PFSK-1 (cell line): ENCODE data around the gene FBH1.

ENCODE experiments used
- FOXP2 ChIP-seq: optimal IDR thresholded peaks from 2 replicates; pipeline ENCODE3; 2011; ENCODE audit warnings: borderline replicate concordance, control low read depth, inconsistent platforms; ENCODE audit not compliant: insufficient read depth; ENCODE audit errors: extremely low read length, extremely low read depth
- POLR2AphosphoS5 ChIP-seq: IDR thresholded peaks from 2 replicates; pipeline ENCODE4 v1.6.1; 2012; ENCODE audit warnings: low read depth, mild to moderate bottlenecking, control low read depth, low read length, moderate library complexity
- SIN3A ChIP-seq: IDR thresholded peaks from 2 replicates; pipeline ENCODE4 v1.6.1; 2012; ENCODE audit warnings: mild to moderate bottlenecking, low read length, moderate library complexity, borderline replicate concordance; ENCODE audit not compliant: insufficient read depth
- TAF1 ChIP-seq: IDR thresholded peaks from 2 replicates; pipeline ENCODE4 v1.6.1; 2012; ENCODE audit warnings: low read length, control low read depth, borderline replicate concordance; ENCODE audit not compliant: insufficient read depth
- TF ChIP-seq, protein P1 (sequence below), 2 experiments: IDR thresholded peaks; 2 replicates each; pipeline versions ENCODE4 v1.6.1 to v1.8.0; 2011 to 2012; ENCODE audit warnings: low read depth in 2 of 2, low read length in 2 of 2, control low read depth in 1 of 2, inconsistent platforms in 1 of 2, mild to moderate bottlenecking in 1 of 2, moderate library complexity in 1 of 2; ENCODE audit not compliant: insufficient read depth in 1 of 2

Gene FBH1

DNA sequence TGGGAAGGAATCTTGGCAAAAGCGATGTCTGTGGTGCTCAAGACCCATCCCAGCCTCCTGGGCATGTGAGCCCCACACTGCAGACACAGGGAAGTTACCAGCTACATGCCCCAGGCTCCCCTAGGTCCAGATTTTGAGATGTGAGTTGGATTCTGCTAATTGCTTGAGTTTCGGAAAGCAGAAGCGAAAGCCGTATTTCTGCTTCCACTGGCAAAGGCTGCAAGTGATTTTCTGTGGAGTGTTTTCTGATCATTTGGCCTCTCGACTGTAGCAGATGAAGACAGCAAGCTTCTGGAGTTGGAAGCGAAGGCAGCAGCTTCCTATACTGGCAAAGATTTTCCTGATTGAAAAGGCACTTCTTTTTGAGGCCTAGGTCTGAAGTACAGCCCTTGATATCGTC lies 30.0 kb upstream of the FBH1 start:
- TF ChIP-seq TAF1 (no peak), FOXP2 (no peak), POLR2AphosphoS5 (no peak), SIN3A (no peak)
- TF ChIP-seq, protein P1, sequence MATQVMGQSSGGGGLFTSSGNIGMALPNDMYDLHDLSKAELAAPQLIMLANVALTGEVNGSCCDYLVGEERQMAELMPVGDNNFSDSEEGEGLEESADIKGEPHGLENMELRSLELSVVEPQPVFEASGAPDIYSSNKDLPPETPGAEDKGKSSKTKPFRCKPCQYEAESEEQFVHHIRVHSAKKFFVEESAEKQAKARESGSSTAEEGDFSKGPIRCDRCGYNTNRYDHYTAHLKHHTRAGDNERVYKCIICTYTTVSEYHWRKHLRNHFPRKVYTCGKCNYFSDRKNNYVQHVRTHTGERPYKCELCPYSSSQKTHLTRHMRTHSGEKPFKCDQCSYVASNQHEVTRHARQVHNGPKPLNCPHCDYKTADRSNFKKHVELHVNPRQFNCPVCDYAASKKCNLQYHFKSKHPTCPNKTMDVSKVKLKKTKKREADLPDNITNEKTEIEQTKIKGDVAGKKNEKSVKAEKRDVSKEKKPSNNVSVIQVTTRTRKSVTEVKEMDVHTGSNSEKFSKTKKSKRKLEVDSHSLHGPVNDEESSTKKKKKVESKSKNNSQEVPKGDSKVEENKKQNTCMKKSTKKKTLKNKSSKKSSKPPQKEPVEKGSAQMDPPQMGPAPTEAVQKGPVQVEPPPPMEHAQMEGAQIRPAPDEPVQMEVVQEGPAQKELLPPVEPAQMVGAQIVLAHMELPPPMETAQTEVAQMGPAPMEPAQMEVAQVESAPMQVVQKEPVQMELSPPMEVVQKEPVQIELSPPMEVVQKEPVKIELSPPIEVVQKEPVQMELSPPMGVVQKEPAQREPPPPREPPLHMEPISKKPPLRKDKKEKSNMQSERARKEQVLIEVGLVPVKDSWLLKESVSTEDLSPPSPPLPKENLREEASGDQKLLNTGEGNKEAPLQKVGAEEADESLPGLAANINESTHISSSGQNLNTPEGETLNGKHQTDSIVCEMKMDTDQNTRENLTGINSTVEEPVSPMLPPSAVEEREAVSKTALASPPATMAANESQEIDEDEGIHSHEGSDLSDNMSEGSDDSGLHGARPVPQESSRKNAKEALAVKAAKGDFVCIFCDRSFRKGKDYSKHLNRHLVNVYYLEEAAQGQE (IDR thresholded peaks at IDR 0.05; ENCODE audit: insufficient read depth in 1 of 2, low read depth in 2 of 2, low read length in 2 of 2): no peak

DNA sequence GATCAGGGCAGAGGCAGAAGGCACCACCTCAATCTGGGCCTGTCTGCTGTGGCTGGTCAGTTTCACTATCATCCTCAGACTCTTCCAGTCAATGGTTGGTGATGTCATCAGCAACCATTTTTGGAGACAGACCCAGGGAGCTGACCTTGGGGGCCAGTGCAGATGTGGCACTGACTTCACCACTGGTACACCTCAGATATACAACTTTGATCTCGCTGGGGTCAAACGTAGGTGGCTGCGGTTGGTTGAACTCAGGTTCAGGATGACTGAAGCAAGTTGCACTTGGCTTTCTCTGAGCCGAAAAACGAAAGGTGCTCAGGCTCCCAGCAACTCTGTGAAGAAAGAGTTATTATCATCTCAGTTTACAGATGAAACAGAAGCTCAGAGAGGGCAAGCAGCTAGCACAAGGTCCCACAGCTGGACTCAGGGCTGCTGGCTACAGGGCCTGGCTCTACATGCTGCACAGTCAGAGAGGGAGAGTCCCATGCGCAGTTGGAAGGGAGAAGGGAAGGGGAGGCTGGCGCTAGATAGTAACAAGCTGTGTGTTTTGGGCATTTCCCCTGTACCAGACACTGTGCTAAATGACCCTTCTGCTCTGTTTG lies 27.6 kb upstream of the FBH1 start:
- TF ChIP-seq POLR2AphosphoS5: no peak

DNA sequence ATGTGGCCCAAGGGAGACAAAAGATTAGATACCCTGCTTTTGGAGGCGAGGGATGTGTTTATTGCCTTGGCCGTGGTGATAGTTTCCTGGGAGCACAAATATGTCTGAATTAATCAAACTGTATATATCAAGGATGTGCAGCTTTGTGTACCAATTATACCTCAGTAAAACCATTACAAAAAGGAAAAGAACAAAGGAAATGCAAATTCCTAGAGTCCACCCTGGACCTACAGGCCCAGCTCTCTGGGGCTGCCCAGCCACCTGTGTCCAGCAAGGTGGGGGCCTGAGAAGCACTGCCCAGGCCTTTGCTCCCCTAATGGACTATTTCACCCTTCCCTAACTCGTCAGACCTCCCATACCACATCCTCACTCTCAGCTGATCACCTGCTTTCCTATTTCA lies 20.9 kb upstream of the FBH1 start:
- TF ChIP-seq TAF1 (no peak), POLR2AphosphoS5 (no peak), FOXP2 (no peak), SIN3A (no peak)
- TF ChIP-seq, protein P1 (IDR thresholded peaks at IDR 0.05; ENCODE audit: insufficient read depth in 1 of 2, low read depth in 2 of 2, low read length in 2 of 2): no peak

DNA sequence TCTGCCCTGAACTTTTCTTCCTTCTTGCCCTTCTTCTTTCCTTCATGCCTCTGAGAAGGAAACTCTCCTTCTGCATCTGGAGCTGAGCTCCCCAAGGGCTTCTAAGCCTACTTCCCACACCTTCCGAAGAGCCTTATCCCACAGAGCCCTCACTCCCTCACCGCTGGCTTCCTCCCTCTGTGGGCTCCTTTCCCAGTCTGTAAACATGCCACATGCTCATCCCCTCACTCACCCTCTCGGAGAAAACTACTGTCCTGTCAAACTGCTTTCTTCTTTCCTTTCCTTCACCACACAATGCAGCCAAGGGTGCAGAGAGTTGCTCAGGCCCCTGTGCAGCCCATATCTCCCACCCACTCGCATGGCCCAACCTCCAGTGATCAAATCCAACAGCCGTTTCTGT lies 18.4 kb upstream of the FBH1 start:
- TF ChIP-seq POLR2AphosphoS5 (no peak), SIN3A (no peak), FOXP2 (peak; percentile 30), TAF1 (no peak)
- TF ChIP-seq, protein P1 (IDR thresholded peaks at IDR 0.05; ENCODE audit: insufficient read depth in 1 of 2, low read depth in 2 of 2, low read length in 2 of 2): no peak

DNA sequence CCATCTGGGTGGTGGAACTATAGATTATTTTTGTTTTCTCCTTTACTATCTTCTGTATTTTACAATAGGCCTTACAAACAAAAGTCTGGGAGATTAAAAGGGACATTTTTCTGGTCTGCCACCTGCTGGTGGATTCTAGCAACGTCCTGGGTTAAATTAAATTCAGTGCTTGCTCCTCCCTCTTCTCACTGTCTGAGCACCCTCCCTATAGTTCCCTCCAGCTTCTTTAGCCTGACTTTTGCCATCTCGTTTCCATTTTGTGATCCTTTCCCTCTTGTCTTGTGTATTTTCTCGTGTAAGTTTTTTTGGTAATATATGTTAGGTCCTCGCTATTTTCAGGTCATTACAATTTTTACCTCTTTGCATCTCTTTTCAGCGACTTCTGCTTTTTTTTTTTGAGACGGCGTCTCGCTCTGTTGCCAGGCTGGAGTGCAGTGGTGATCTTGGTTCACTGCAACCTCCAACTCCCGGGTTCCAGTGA lies 16.5 kb upstream of the FBH1 start:
- TF ChIP-seq POLR2AphosphoS5 (no peak), TAF1 (no peak), FOXP2 (no peak), SIN3A (no peak)
- TF ChIP-seq, protein P1 (IDR thresholded peaks at IDR 0.05; ENCODE audit: insufficient read depth in 1 of 2, low read depth in 2 of 2, low read length in 2 of 2): no peak
